Ovary (tissue), 3 donors: ENCODE measurements around the gene GPRIN2.
"Not testable (repeated sequence)": the region's sequence is repeated elsewhere in the genome, so short reads cannot be mapped to it uniquely, and the experiment has no call there.

Experiments
- EP300 ChIP-seq: sonication (generic); formaldehyde crosslinking; IDR thresholded peaks from one replicate; pipeline ENCODE4 v1.6.1; 2017; ENCODE audit warnings: antibody characterized with exemption
- POLR2A ChIP-seq: fragments of 450-650 bp; IDR thresholded peaks from one replicate; pipeline ENCODE4 v1.6.1; 2017; ENCODE audit warnings: antibody characterized with exemption, mild to moderate bottlenecking, moderate library complexity
- TF ChIP-seq, protein P1 (sequence below), 3 donors: fragments of 450-650 bp in 2 of 3; fragments of 200-600 bp in 1 of 3; IDR thresholded peaks; one replicate each; pipeline versions ENCODE4 v1.5.1 to v1.8.0; 2016 to 2022; ENCODE audit warnings: antibody characterized with exemption in 3 of 3, mild to moderate bottlenecking in 1 of 3
- donor health status: DM: no; HTN: no; CAD: no.

DNA sequence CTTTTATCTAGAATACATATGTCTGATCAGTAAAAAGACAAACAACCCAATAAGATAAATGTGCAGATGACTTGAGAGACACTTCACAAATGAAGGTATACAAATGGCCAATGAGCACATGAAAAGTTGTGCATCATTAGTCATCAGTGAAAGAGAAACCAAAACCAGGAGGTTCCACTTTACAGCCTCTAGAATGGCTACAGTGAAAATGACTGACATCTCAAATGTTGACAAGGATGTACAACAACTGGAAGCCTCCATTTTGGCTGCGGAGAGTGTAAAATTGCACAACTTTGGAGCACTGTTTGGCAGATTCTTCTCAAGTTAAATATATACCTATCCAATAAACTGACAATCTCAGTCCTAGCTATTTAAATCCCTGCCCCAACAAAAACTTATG is 44.1 kb upstream of the GPRIN2 start:
- TF ChIP-seq, protein P1, sequence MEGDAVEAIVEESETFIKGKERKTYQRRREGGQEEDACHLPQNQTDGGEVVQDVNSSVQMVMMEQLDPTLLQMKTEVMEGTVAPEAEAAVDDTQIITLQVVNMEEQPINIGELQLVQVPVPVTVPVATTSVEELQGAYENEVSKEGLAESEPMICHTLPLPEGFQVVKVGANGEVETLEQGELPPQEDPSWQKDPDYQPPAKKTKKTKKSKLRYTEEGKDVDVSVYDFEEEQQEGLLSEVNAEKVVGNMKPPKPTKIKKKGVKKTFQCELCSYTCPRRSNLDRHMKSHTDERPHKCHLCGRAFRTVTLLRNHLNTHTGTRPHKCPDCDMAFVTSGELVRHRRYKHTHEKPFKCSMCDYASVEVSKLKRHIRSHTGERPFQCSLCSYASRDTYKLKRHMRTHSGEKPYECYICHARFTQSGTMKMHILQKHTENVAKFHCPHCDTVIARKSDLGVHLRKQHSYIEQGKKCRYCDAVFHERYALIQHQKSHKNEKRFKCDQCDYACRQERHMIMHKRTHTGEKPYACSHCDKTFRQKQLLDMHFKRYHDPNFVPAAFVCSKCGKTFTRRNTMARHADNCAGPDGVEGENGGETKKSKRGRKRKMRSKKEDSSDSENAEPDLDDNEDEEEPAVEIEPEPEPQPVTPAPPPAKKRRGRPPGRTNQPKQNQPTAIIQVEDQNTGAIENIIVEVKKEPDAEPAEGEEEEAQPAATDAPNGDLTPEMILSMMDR (IDR thresholded peaks at IDR 0.05): not testable (repeated sequence)
- not testable (repeated sequence) for TF ChIP-seq POLR2A, EP300
